ENCODE results near the gene NOC4L.

DNA sequence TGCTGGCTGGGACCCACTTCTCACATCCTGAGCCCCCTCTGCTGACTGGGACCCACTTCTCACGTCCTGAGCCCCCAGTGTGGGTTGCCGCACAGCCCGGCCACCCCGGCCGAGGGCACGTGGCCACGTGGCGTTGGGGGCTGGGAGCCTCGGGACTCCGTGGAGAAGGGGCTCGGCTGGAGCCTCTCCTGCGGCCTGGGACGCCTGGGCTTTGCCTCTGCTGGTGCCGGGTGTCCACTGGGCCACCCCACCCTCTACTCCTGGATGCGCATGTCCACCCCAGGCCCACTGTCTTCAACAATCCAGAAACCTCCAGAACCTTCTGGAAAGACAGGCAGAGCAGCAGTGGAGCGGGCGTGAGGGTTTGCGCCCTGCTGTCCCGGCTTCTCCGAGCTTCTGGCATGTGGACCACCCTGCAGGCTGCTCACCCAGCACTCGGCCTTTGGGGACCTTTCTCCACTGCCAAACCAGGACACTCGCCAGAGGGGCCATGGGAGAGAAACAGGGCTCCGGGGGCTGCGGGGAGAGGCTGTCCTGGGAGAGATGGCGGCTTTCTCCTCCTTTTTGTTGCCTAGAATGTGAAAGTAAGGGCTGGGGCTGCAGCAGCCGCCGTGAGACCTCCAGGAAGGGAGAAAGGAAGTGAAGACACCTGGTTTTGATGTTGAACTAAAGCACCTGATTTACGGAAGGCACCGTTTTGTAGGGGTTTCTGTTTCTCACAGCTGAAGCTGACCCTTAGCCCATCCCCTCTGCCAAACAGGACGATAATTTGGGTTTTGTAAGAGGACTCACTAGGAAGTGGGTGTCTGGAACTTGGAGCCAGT lies 30.0 kb downstream of the NOC4L start:
- TF ChIP-seq, protein P1, sequence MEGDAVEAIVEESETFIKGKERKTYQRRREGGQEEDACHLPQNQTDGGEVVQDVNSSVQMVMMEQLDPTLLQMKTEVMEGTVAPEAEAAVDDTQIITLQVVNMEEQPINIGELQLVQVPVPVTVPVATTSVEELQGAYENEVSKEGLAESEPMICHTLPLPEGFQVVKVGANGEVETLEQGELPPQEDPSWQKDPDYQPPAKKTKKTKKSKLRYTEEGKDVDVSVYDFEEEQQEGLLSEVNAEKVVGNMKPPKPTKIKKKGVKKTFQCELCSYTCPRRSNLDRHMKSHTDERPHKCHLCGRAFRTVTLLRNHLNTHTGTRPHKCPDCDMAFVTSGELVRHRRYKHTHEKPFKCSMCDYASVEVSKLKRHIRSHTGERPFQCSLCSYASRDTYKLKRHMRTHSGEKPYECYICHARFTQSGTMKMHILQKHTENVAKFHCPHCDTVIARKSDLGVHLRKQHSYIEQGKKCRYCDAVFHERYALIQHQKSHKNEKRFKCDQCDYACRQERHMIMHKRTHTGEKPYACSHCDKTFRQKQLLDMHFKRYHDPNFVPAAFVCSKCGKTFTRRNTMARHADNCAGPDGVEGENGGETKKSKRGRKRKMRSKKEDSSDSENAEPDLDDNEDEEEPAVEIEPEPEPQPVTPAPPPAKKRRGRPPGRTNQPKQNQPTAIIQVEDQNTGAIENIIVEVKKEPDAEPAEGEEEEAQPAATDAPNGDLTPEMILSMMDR (IDR thresholded peaks at IDR 0.05) = no peak
- TF ChIP-seq POLR2A (IDR thresholded peaks at IDR 0.05) = no peak
